Measurements from ENCODE around the gene SLC7A9.
"Not testable (repeated sequence)": the region's sequence is repeated elsewhere in the genome, so short reads cannot be mapped to it uniquely, and the experiment has no call there.

SLC7A9 gene

GRCh38 chr19:32810452-32810851, 59.1 kb downstream of the SLC7A9 start:
- no peak overlapping the region for H3K27ac ChIP-seq (ENCODE audit: insufficient read depth, low read length, poor library complexity, severe bottlenecking)
- no peaks in the 10 kb centered on the region for H3K27me3 ChIP-seq (replicated peaks; ENCODE audit: control insufficient read depth, insufficient read depth, low read length, poor library complexity, severe bottlenecking)
- H3K4me1 ChIP-seq (ENCODE audit: control insufficient read depth, insufficient read depth, low read length, poor library complexity, severe bottlenecking): peaks cover 8% of the 10 kb centered on the region
- no peak for DNase-seq
- H3K9me3 ChIP-seq (ENCODE audit: control insufficient read depth, low read length): no peaks in the 10 kb centered on the region
- no peak overlapping the region for H3K4me3 ChIP-seq (ENCODE audit: insufficient read depth, low read depth, low read length, poor library complexity, severe bottlenecking)
- no peaks in the 10 kb centered on the region for H3K36me3 ChIP-seq (ENCODE audit: control insufficient read depth, insufficient read depth, low read length)

- Histone ChIP-seq H3K4me1 (ENCODE audit: control insufficient read depth, insufficient read depth, low read length, poor library complexity, severe bottlenecking) (peaks cover 8% of the 10 kb centered on the region), H3K9me3 (ENCODE audit: control insufficient read depth, low read length) (no peaks in the 10 kb centered on the region), H3K27ac (ENCODE audit: insufficient read depth, low read length, poor library complexity, severe bottlenecking) (no peak overlapping the region), H3K4me3 (ENCODE audit: insufficient read depth, low read depth, low read length, poor library complexity, severe bottlenecking) (no peak overlapping the region), H3K36me3 (ENCODE audit: control insufficient read depth, insufficient read depth, low read length) (no peaks in the 10 kb centered on the region), H3K27me3 (replicated peaks; ENCODE audit: control insufficient read depth, insufficient read depth, low read length, poor library complexity, severe bottlenecking) (no peaks in the 10 kb centered on the region)
- no peak for DNase-seq
Measured at GRCh38 chr19:32809754-32810153, 59.8 kb downstream of the SLC7A9 start.

GRCh38 chr19:32809254-32809653, 60.3 kb downstream of the SLC7A9 start:
- H3K4me3 ChIP-seq (ENCODE audit: insufficient read depth, low read depth, low read length, poor library complexity, severe bottlenecking): no peak overlapping the region
- no peak for DNase-seq
- H3K4me1 ChIP-seq (ENCODE audit: control insufficient read depth, insufficient read depth, low read length, poor library complexity, severe bottlenecking): peaks cover 5% of the 10 kb centered on the region
- H3K27ac ChIP-seq (ENCODE audit: insufficient read depth, low read length, poor library complexity, severe bottlenecking): no peak overlapping the region
- H3K9me3 ChIP-seq (ENCODE audit: control insufficient read depth, low read length): no peaks in the 10 kb centered on the region
- no peaks in the 10 kb centered on the region for H3K27me3 ChIP-seq (replicated peaks; ENCODE audit: control insufficient read depth, insufficient read depth, low read length, poor library complexity, severe bottlenecking)
- no peaks in the 10 kb centered on the region for H3K36me3 ChIP-seq (ENCODE audit: control insufficient read depth, insufficient read depth, low read length)

GRCh38 chr19:32808236-32808635, 61.3 kb downstream of the SLC7A9 start:
- Histone ChIP-seq H3K27ac (ENCODE audit: insufficient read depth, low read length, poor library complexity, severe bottlenecking) (no peak overlapping the region), H3K4me3 (ENCODE audit: insufficient read depth, low read depth, low read length, poor library complexity, severe bottlenecking) (no peak overlapping the region), H3K9me3 (ENCODE audit: control insufficient read depth, low read length) (no peaks in the 10 kb centered on the region), H3K36me3 (ENCODE audit: control insufficient read depth, insufficient read depth, low read length) (no peaks in the 10 kb centered on the region), H3K27me3 (replicated peaks; ENCODE audit: control insufficient read depth, insufficient read depth, low read length, poor library complexity, severe bottlenecking) (no peaks in the 10 kb centered on the region), H3K4me1 (ENCODE audit: control insufficient read depth, insufficient read depth, low read length, poor library complexity, severe bottlenecking) (peaks cover 5% of the 10 kb centered on the region)
- DNase-seq: no peak

- Histone ChIP-seq H3K36me3 (ENCODE audit: control insufficient read depth, insufficient read depth, low read length) (no peaks in the 10 kb centered on the region), H3K27ac (ENCODE audit: insufficient read depth, low read length, poor library complexity, severe bottlenecking) (no peak overlapping the region), H3K9me3 (ENCODE audit: control insufficient read depth, low read length) (no peaks in the 10 kb centered on the region), H3K27me3 (replicated peaks; ENCODE audit: control insufficient read depth, insufficient read depth, low read length, poor library complexity, severe bottlenecking) (no peaks in the 10 kb centered on the region), H3K4me3 (ENCODE audit: insufficient read depth, low read depth, low read length, poor library complexity, severe bottlenecking) (no peak overlapping the region), H3K4me1 (ENCODE audit: control insufficient read depth, insufficient read depth, low read length, poor library complexity, severe bottlenecking) (peaks cover 3% of the 10 kb centered on the region)
- DNase-seq: no peak
Measured at GRCh38 chr19:32802840-32803239, 66.7 kb downstream of the SLC7A9 start.

- no peaks in the 10 kb centered on the region for H3K9me3 ChIP-seq (ENCODE audit: control insufficient read depth, low read length)
- DNase-seq: no peak
- H3K36me3 ChIP-seq (ENCODE audit: control insufficient read depth, insufficient read depth, low read length): no peaks in the 10 kb centered on the region
- H3K4me3 ChIP-seq (ENCODE audit: insufficient read depth, low read depth, low read length, poor library complexity, severe bottlenecking): no peak overlapping the region
- peaks cover 7% of the 10 kb centered on the region for H3K4me1 ChIP-seq (ENCODE audit: control insufficient read depth, insufficient read depth, low read length, poor library complexity, severe bottlenecking)
- no peak overlapping the region for H3K27ac ChIP-seq (ENCODE audit: insufficient read depth, low read length, poor library complexity, severe bottlenecking)
- no peaks in the 10 kb centered on the region for H3K27me3 ChIP-seq (replicated peaks; ENCODE audit: control insufficient read depth, insufficient read depth, low read length, poor library complexity, severe bottlenecking)
Measured at GRCh38 chr19:32800754-32801153, 68.8 kb downstream of the SLC7A9 start.

- Histone ChIP-seq H3K4me3 (ENCODE audit: insufficient read depth, low read depth, low read length, poor library complexity, severe bottlenecking) (no peak overlapping the region), H3K27ac (ENCODE audit: insufficient read depth, low read length, poor library complexity, severe bottlenecking) (no peak overlapping the region), H3K9me3 (ENCODE audit: control insufficient read depth, low read length) (no peaks in the 10 kb centered on the region), H3K4me1 (ENCODE audit: control insufficient read depth, insufficient read depth, low read length, poor library complexity, severe bottlenecking) (peaks cover 11% of the 10 kb centered on the region), H3K27me3 (replicated peaks; ENCODE audit: control insufficient read depth, insufficient read depth, low read length, poor library complexity, severe bottlenecking) (no peaks in the 10 kb centered on the region), H3K36me3 (ENCODE audit: control insufficient read depth, insufficient read depth, low read length) (no peaks in the 10 kb centered on the region)
- no peak for DNase-seq
Measured at GRCh38 chr19:32800191-32800590, 69.4 kb downstream of the SLC7A9 start.

GRCh38 chr19:32798201-32798600, 71.4 kb downstream of the SLC7A9 start:
- Histone ChIP-seq H3K4me3 (ENCODE audit: insufficient read depth, low read depth, low read length, poor library complexity, severe bottlenecking) (no peak overlapping the region), H3K27ac (ENCODE audit: insufficient read depth, low read length, poor library complexity, severe bottlenecking) (no peak overlapping the region), H3K4me1 (ENCODE audit: control insufficient read depth, insufficient read depth, low read length, poor library complexity, severe bottlenecking) (peaks cover 25% of the 10 kb centered on the region), H3K27me3 (replicated peaks; ENCODE audit: control insufficient read depth, insufficient read depth, low read length, poor library complexity, severe bottlenecking) (no peaks in the 10 kb centered on the region), H3K36me3 (ENCODE audit: control insufficient read depth, insufficient read depth, low read length) (no peaks in the 10 kb centered on the region), H3K9me3 (ENCODE audit: control insufficient read depth, low read length) (no peaks in the 10 kb centered on the region)
- DNase-seq: no peak

- H3K27ac ChIP-seq (ENCODE audit: insufficient read depth, low read length, poor library complexity, severe bottlenecking): no peak overlapping the region
- no peaks in the 10 kb centered on the region for H3K36me3 ChIP-seq (ENCODE audit: control insufficient read depth, insufficient read depth, low read length)
- H3K4me3 ChIP-seq (ENCODE audit: insufficient read depth, low read depth, low read length, poor library complexity, severe bottlenecking): no peak overlapping the region
- H3K9me3 ChIP-seq (ENCODE audit: control insufficient read depth, low read length): no peaks in the 10 kb centered on the region
- H3K27me3 ChIP-seq (replicated peaks; ENCODE audit: control insufficient read depth, insufficient read depth, low read length, poor library complexity, severe bottlenecking): no peaks in the 10 kb centered on the region
- DNase-seq: no peak
- H3K4me1 ChIP-seq (ENCODE audit: control insufficient read depth, insufficient read depth, low read length, poor library complexity, severe bottlenecking): peaks cover 7% of the 10 kb centered on the region
Measured at GRCh38 chr19:32789429-32789828, 80.1 kb downstream of the SLC7A9 start.

GRCh38 chr19:32787895-32788294, 81.7 kb downstream of the SLC7A9 start:
- H3K27ac ChIP-seq (ENCODE audit: insufficient read depth, low read length, poor library complexity, severe bottlenecking); H3K27me3 ChIP-seq (replicated peaks; ENCODE audit: control insufficient read depth, insufficient read depth, low read length, poor library complexity, severe bottlenecking); DNase-seq; H3K36me3 ChIP-seq (ENCODE audit: control insufficient read depth, insufficient read depth, low read length); H3K4me3 ChIP-seq (ENCODE audit: insufficient read depth, low read depth, low read length, poor library complexity, severe bottlenecking); H3K4me1 ChIP-seq (ENCODE audit: control insufficient read depth, insufficient read depth, low read length, poor library complexity, severe bottlenecking); H3K9me3 ChIP-seq (ENCODE audit: control insufficient read depth, low read length): not testable (repeated sequence)
